GM12878 (cell line): ENCODE measurements around the gene PRKAR1A. TPM values are rescaled to one million over a fixed set of nuclear protein-coding genes. Genes with fewer than 3 reads are reported as not detected.

Experiments
- ATAC-seq: fragments of 200-7000 bp; cut with Tn5 transposase; 3 replicates; pipeline ENCODE4 v1.9.1; 2020; ENCODE audit warnings: mild to moderate bottlenecking, moderate library complexity
- BruUV-seq: library from RNA; stranded (reverse); fragments of 400-500 nt; replicated peaks from 2 replicates; lab custom pipeline; 2021; lab: Mats Ljungman, UMichigan
- CTCF ChIA-PET: fragments of 300-600 bp; sonication (Branson Sonifier 250); formaldehyde crosslinking; extraction: SDS; loops from one replicate; lab custom pipeline; 2021; ENCODE audit warnings: inconsistent platforms; lab: Yijun Ruan, JAX
- POLR2A ChIA-PET: fragments of 350-600 bp; formaldehyde crosslinking; extraction: SDS; loops from one replicate; lab custom pipeline; 2021; ENCODE audit warnings: inconsistent platforms; lab: Charles Lee
- RAD21 ChIA-PET: fragments of 300-600 bp; sonication (Branson Sonifier 250); formaldehyde crosslinking; loops from one replicate; lab custom pipeline; 2023; ENCODE audit warnings: antibody characterized with exemption; ENCODE audit not compliant: unreplicated experiment; lab: Charles Lee
- SMC1A ChIA-PET: fragments of 300-600 bp; sonication (Branson Sonifier 250); formaldehyde crosslinking; loops from one replicate; lab custom pipeline; 2023; ENCODE audit not compliant: unreplicated experiment, uncharacterized antibody; lab: Charles Lee
- DNase-seq: peaks from one replicate; pipeline ENCODE4 v3.0.0-alpha.2; 2011; ENCODE audit warnings: low read depth, low spot score
- FAIRE-seq: peaks from 3 replicates; lab custom pipeline; 2011; peaks lifted over from hg19 to GRCh38; lab: Jason Lieb, UNC
- H2AFZ ChIP-seq: 2 replicates; pipeline ENCODE4 v1.6.0; 2011; ENCODE audit warnings: low read depth, low read length, control low read depth; ENCODE audit not compliant: control insufficient read depth
- H3K27ac ChIP-seq: 2 replicates; pipeline ENCODE4 v1.5.1; 2011; ENCODE audit warnings: control low read depth; ENCODE audit not compliant: control insufficient read depth, insufficient read depth
- H3K27me3 ChIP-seq, 2 experiments: replicated peaks in 1 of 2; 2 replicates each; pipeline versions ENCODE4 v1.6.0 to v1.6.1; 2011; ENCODE audit warnings: low read length in 1 of 2; ENCODE audit not compliant: control insufficient read depth in 2 of 2, insufficient read depth in 2 of 2
- H3K36me3 ChIP-seq, 2 experiments: 2 replicates each; pipeline ENCODE4 v1.5.1; 2011; ENCODE audit warnings: low read length in 1 of 2; ENCODE audit not compliant: control insufficient read depth in 2 of 2, insufficient read depth in 2 of 2
- H3K4me1 ChIP-seq: 2 replicates; pipeline ENCODE4 v1.6.1; 2011; ENCODE audit warnings: mild to moderate bottlenecking, low read length, moderate library complexity, mixed read lengths; ENCODE audit not compliant: control insufficient read depth, insufficient read depth
- H3K4me2 ChIP-seq: 2 replicates; pipeline ENCODE4 v1.6.0; 2011; ENCODE audit warnings: control low read depth; ENCODE audit not compliant: control insufficient read depth, insufficient read depth
- H3K4me3 ChIP-seq: fragments of 200-600 bp; sonication (generic); 2 replicates; pipeline ENCODE4 v1.5.1; 2016
- H3K79me2 ChIP-seq: 2 replicates; pipeline ENCODE4 v1.6.0; 2011; ENCODE audit warnings: low read length; ENCODE audit not compliant: control insufficient read depth, insufficient read depth
- H3K9ac ChIP-seq: 2 replicates; pipeline ENCODE4 v1.8.0; 2011; ENCODE audit warnings: low read length, control low read depth, mixed read lengths; ENCODE audit not compliant: control insufficient read depth, insufficient read depth
- H3K9me3 ChIP-seq: replicated peaks from 3 replicates; pipeline ENCODE4 v1.5.1; 2011; ENCODE audit warnings: mild to moderate bottlenecking, low read length; ENCODE audit not compliant: control insufficient read depth, insufficient read depth
- H4K20me1 ChIP-seq: 2 replicates; pipeline ENCODE4 v1.6.0; 2011; ENCODE audit not compliant: control insufficient read depth, insufficient read depth
- MTA3 ChIP-seq: IDR thresholded peaks from 2 replicates; pipeline ENCODE4 v1.6.1; 2012; ENCODE audit warnings: low read length, inconsistent platforms, borderline replicate concordance
- POLR2A ChIP-seq: IDR thresholded peaks from 2 replicates; pipeline ENCODE4 v1.6.1; 2011; ENCODE audit warnings: low read depth, mild to moderate bottlenecking, low read length
- POLR2AphosphoS5 ChIP-seq: IDR thresholded peaks from 2 replicates; pipeline ENCODE4 v1.6.1; 2011; ENCODE audit warnings: mild to moderate bottlenecking, low read length, inconsistent platforms
- RAD21 ChIP-seq: IDR thresholded peaks from 2 replicates; pipeline ENCODE4 v1.6.1; 2011; ENCODE audit warnings: mild to moderate bottlenecking, low read depth, low read length, moderate library complexity; ENCODE audit not compliant: insufficient read depth
- RFX5 ChIP-seq: IDR thresholded peaks from 2 replicates; pipeline ENCODE4 v1.6.1; 2011; ENCODE audit warnings: low read depth, low read length, improper control_type of control experiment
- WGBS: methylation state at CpG from one replicate; pipeline ENCODE4 v1.1.6; 2016; ENCODE audit warnings: low lambda C conversion rate; ENCODE audit not compliant: insufficient replicate concordance, insufficient coverage; ENCODE audit errors: missing lambda C conversion rate; 5-methylcytosine and 5-hydroxymethylcytosine counted together
- in situ Hi-C: fragments of 300-500 bp; cut with MboI; formaldehyde crosslinking; loops from 9 replicates; pipeline ENCODE4 v1.14.3; 2018; ENCODE audit warnings: mixed read lengths
- intact Hi-C: fragments of 100-400 bp; cut with micrococcal nuclease; formaldehyde crosslinking; loops from one replicate; pipeline ENCODE4 v1.14.2; 2022; ENCODE audit not compliant: unreplicated experiment
- polyA plus RNA-seq, 11 experiments: library from polyadenylated mRNA; depleted of rRNA in 4 of 11; unstranded in 6 of 11; stranded (reverse) in 5 of 11; fragments of >200 nt; fragmentation: Nextera tagmentation in 4 of 11; fragmentation: Illumina TruSeq in 1 of 11; extraction: Ambion mirVana in 4 of 11; extraction: Trizol in 1 of 11; gene quantifications; 1 replicate in 1 of 11; 2 replicates in 10 of 11; pipeline versions ENCODE4 v1.2.1 to v1.2.3, GENCODE V29; 2011 to 2016; ENCODE audit warnings: inconsistent platforms in 2 of 11, missing spikeins in 2 of 11, low read depth in 1 of 11
- total RNA-seq, 4 experiments: library from RNA; depleted of rRNA in 3 of 4; stranded (reverse); fragments of >200 nt in 3 of 4; fragmentation: Illumina TruSeq in 1 of 4; extraction: Trizol in 1 of 4; gene quantifications; 2 replicates each; pipeline versions ENCODE4 v1.2.1 to v1.2.3, GENCODE V29; 2013 to 2021
- TF ChIP-seq, protein P1 (sequence below), 3 experiments: IDR thresholded peaks in 2 of 3; conservative IDR thresholded peaks in 1 of 3; 2 replicates each; pipeline ENCODE4 v1.5.1; 2011; ENCODE audit warnings: low read depth in 3 of 3, low read length in 3 of 3, mild to moderate bottlenecking in 3 of 3, control low read depth in 2 of 3, moderate library complexity in 2 of 3, inconsistent platforms in 1 of 3, mixed read lengths in 1 of 3; ENCODE audit not compliant: control insufficient read depth in 2 of 3, insufficient read depth in 1 of 3; ENCODE audit errors: extremely low read depth in 1 of 3

Gene PRKAR1A
- total and polyA plus RNA-seq, 10 of the 15 experiments (the other 5 are each of a cell fraction or from before 2014, with no cell fraction given) = 29.1 to 200 (median 125) TPM

DNA sequence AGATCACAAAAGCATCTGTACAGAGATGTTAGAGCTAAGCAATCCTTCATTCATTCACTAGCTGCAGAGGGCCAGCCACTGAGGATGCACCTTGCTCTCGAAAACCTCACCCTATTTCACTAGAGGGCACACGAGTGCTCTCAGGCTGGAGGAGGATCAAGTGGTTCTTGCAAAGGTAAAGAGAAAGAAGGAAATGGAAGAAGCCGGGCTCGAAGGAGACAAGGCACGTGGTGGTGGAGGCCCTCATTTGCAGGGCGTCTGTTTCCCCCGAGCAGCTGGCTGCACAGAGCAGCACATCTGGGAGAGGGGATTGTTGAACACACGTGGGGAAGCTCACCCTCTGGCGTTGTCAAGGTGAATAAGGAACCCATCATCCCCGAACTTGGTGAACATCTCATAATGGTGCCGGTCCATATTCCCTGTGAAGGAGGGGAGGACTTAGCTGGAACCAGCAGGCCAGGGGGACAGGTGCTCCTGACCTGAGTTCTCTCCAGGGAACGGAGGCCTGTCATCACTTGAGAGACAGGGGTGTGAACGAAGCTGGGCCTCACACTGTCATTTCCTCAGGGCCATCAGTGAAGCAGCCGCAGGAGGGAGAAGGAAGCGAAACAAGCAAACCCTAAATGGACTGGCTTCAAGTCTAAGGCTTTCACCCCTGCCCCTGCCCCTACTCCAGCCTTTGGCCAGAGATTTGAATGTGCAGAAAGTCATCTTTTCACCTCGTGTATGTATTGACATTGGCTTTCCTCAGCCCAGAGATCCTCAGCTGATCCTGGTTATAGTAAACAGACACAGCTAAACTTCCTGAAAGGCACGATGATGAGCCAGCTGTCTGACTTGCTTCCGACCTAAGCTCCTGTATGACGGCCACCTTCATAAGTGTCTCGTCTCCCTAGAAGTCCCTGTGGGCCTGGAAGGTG lies 27.6 kb downstream of the PRKAR1A start:
- Histone ChIP-seq H3K27ac (no peak overlapping the region), H3K9me3 (no peaks in the 10 kb centered on the region), H2AFZ (no peak overlapping the region), H3K79me2 (no peaks in the 10 kb centered on the region), H3K4me3 (no peak overlapping the region), H4K20me1 (no peaks in the 10 kb centered on the region), H3K4me2 (no peak overlapping the region), H3K27me3 (no peaks in the 10 kb centered on the region), H3K9ac (no peak overlapping the region), H3K4me1 (no peaks in the 10 kb centered on the region), H3K36me3 (peaks cover 4 to 12% of the 10 kb centered on the region in 2 experiments)
- ChIA-PET CTCF (interaction anchor here (0.6 to 2.1 kb wide), 2 partner anchors 75 to 1208 kb away, joined by 3 to 12 read pairs; no protein-coding TSS in a partner anchor), SMC1A (interaction anchor here (0.6 to 1.5 kb wide), 2 partner anchors 41 to 804 kb away, joined by 3 to 5 read pairs; no protein-coding TSS in a partner anchor), POLR2A (interaction anchor here (0.6 kb wide), 1 partner anchor 149 kb away, joined by 4 read pairs; no protein-coding TSS in a partner anchor), RAD21 (no interaction called here)
- ATAC-seq (peak; percentile 53), DNase-seq (no peak), FAIRE-seq (no peak)
- intact Hi-C loops = loop anchor here (5.0 kb wide), 1 partner anchor 222 kb away; no protein-coding TSS in a partner anchor
- BruUV-seq = no TSS peak
- in situ Hi-C loops = loop anchor here (10.0 kb wide), 1 partner anchor 705 kb away; no protein-coding TSS in a partner anchor
- WGBS = 70% methylated on average over 20 of the region's 20 CpGs
- TF ChIP-seq RFX5 (no peak), MTA3 (no peak), POLR2AphosphoS5 (peak; percentile 21; the same call in 1 of the 2 replicates), RAD21 (peak; percentile 33; the same call in 1 of the 2 replicates), POLR2A (peak; percentile 6; the same call in 1 of the 2 replicates)
- TF ChIP-seq, protein P1, sequence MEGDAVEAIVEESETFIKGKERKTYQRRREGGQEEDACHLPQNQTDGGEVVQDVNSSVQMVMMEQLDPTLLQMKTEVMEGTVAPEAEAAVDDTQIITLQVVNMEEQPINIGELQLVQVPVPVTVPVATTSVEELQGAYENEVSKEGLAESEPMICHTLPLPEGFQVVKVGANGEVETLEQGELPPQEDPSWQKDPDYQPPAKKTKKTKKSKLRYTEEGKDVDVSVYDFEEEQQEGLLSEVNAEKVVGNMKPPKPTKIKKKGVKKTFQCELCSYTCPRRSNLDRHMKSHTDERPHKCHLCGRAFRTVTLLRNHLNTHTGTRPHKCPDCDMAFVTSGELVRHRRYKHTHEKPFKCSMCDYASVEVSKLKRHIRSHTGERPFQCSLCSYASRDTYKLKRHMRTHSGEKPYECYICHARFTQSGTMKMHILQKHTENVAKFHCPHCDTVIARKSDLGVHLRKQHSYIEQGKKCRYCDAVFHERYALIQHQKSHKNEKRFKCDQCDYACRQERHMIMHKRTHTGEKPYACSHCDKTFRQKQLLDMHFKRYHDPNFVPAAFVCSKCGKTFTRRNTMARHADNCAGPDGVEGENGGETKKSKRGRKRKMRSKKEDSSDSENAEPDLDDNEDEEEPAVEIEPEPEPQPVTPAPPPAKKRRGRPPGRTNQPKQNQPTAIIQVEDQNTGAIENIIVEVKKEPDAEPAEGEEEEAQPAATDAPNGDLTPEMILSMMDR (IDR thresholded peaks at IDR 0.05 in 2 of 3, conservative IDR thresholded peaks at IDR 0.05 in 1 of 3; ENCODE audit: control insufficient read depth in 2 of 3, extremely low read depth in 1 of 3, insufficient read depth in 1 of 3, low read depth in 3 of 3, low read length in 3 of 3) = peak in 2 of 3 experiments; percentile 6 to 29; a peak in 3 of 6 replicates
